SU-DHL-6 (cell line): ENCODE results near the gene MAPK13.

Experiments used
- EZH2phosphoT487 ChIP-seq: fragments of 200-600 bp; sonication (generic), shearing (Covaris generic); conservative IDR thresholded peaks from 2 replicates; pipeline ENCODE4 v1.6.1; 2018; ENCODE audit warnings: mild to moderate bottlenecking, antibody characterized with exemption, low read length, moderate library complexity, mixed read lengths
- TF ChIP-seq, protein P1 (sequence below): fragments of 200-600 bp; sonication (generic); IDR thresholded peaks from one replicate; pipeline ENCODE4 v1.5.1; 2017; ENCODE audit warnings: antibody characterized with exemption, mild to moderate bottlenecking, low read length, moderate library complexity; ENCODE audit not compliant: insufficient read depth, poor library complexity, severe bottlenecking

DNA sequence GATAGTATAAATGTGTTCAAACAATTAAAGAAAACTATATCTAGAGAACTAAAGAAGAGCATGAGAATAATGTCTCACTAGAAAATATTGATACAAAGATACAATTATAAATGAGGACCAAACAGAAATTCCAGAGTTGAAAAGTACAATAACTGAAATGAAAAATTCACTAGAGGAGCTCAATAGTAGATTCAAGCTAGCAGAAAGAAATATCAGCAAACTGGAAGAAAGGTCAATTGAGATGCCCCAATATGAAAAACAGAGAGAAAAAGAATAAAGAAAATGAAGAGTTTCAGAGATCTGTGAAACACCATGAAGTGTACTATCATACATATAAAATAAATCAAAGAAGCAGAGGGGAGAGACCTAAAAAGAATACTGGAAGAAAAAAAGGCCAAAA is 48.2 kb downstream of the MAPK13 start:
- TF ChIP-seq, protein P1, sequence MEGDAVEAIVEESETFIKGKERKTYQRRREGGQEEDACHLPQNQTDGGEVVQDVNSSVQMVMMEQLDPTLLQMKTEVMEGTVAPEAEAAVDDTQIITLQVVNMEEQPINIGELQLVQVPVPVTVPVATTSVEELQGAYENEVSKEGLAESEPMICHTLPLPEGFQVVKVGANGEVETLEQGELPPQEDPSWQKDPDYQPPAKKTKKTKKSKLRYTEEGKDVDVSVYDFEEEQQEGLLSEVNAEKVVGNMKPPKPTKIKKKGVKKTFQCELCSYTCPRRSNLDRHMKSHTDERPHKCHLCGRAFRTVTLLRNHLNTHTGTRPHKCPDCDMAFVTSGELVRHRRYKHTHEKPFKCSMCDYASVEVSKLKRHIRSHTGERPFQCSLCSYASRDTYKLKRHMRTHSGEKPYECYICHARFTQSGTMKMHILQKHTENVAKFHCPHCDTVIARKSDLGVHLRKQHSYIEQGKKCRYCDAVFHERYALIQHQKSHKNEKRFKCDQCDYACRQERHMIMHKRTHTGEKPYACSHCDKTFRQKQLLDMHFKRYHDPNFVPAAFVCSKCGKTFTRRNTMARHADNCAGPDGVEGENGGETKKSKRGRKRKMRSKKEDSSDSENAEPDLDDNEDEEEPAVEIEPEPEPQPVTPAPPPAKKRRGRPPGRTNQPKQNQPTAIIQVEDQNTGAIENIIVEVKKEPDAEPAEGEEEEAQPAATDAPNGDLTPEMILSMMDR, result no peak
- TF ChIP-seq EZH2phosphoT487, result no peak
